LHCN-M2 (cell line): ENCODE data around the gene KTI12. TPM values are rescaled to one million over a fixed set of nuclear protein-coding genes. Genes with fewer than 3 reads are reported as not detected.
A peak's percentile ranks its signal among the peaks of the same experiment; 100 is the strongest.
"Not testable (repeated sequence)": the region's sequence is repeated elsewhere in the genome, so short reads cannot be mapped to it uniquely, and the experiment has no call there.

Experiments
- DNase-seq: peaks from one replicate; pipeline ENCODE4 v3.0.0-alpha.2; 2012; ENCODE audit warnings: low read depth
- total RNA-seq: library from RNA; depleted of rRNA; stranded (reverse); fragments of >200 nt; gene quantifications from 2 replicates; pipeline ENCODE4 v1.2.3, GENCODE V29; 2014

Gene KTI12
- total RNA-seq, 1 experiment from 2014 or later, result 17.8 TPM

- DNase-seq, result no peak
Measured at GRCh38 chr1:52037909-52038308, 4.3 kb upstream of the KTI12 start.

DNA sequence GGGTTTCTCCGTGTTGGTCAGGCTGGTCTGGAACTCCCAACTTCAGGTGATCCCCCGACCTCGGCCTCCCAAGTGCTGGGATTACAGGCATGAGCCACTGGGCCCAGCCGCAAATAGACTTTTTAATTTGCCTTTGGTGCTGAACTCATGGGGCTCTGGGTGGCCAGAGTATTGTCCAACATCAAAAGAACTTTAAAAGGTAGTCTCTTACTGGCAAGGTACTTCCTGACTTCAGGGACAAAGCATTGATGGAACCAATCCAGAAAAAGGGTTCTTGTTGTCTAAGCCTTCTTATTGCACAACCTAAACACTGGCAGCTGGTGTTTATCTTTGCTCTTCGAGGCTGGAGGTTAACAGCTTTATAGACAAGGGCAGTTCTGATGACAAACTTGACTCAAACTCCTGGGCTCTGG is 3.8 kb upstream of the KTI12 start:
- peak; percentile 66 for DNase-seq

GRCh38 chr1:52034050-52034384 is 407 bp upstream of the KTI12 start:
- no peak for DNase-seq

DNA sequence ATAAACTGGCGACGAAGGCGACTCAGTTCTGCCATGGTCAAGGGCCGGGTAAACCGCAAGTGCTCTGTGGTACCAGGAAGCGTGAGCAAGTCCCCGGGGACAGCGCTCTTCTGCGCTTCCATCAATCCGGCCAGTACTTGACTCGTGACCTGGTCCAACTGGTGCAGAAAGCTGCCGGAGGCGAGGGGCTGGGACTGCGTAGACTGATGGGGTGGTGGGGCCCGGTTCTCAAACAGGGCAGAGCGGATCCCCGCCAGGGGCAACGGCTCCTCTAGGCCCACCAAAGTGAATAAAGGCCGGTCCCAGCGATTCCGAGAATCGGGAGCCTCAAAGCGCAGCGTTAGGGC is 852 bp downstream of the KTI12 start:
- peak; percentile 81 for DNase-seq

- DNase-seq, result no peak
Measured at GRCh38 chr1:52032124-52032784, 1.4 kb downstream of the KTI12 start.

- not testable (repeated sequence) for DNase-seq
Measured at GRCh38 chr1:52028839-52029238, 4.8 kb downstream of the KTI12 start.

DNA sequence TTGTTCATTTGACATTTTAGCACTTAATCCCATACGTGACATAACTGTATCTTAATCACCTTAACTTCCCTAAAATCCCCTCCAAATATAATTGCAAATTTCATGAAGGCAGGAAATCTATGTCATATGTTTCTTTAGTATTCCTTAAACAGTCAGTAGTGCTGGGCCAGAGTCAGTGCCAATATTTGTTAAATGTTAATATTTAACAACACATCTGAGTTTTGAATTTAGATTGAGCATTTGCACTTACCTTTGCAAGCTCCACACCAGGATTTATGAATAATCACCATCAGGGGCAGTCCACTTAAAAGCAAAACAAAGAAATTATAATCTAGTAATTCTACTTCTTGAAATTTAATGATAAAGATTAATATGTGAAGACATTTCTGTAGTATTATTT is 5.3 kb downstream of the KTI12 start:
- no peak for DNase-seq

DNA sequence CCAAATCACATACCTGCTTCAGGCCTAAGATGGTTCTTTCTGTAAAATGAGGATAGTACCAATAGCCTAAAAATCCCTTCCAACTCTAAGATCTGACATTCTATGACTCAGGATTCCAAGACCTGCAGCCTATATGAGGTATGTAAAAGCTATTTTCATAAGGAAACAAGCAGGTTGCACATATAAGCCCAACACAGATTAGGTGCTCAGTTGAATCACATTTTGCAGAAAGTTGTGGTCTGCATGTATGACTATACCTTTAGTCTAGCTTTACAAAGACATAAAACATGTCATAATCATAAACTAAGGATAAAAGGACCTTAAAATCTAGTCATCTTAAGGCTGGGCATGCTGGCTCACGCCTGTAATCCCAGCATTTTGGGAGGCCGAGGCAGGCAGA is 7.3 kb downstream of the KTI12 start:
- DNase-seq, result no peak

DNA sequence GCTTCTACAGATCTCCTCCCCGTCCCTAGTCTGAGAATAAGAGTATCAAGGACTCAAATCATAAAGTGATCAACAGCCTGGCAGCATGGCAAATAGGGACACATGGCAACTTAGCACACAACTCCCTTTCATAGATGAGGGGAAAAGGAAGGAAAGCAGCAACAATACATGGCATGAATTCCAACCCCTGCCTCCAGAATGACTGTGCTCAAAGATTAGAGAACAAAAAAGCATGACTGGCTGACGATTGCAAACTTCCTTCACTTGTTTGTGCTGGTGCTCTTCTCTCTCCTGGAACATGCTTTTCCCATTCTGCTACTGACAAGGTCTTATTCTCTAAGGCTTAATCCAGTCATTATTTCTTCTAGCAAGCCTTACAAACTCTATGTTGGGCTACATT is 11.5 kb downstream of the KTI12 start:
- no peak for DNase-seq

GRCh38 chr1:52008071-52008809 is 25.4 kb downstream of the KTI12 start:
- no peak for DNase-seq

GRCh38 chr1:52007215-52008002 is 26.2 kb downstream of the KTI12 start:
- no peak for DNase-seq

GRCh38 chr1:52006081-52006553 is 27.5 kb downstream of the KTI12 start:
- not testable (repeated sequence) for DNase-seq

- peak; percentile 59 for DNase-seq
Measured at GRCh38 chr1:52005548-52005947, 28.1 kb downstream of the KTI12 start.

- no peak for DNase-seq
Measured at GRCh38 chr1:52003877-52004276, 29.7 kb downstream of the KTI12 start.

DNA sequence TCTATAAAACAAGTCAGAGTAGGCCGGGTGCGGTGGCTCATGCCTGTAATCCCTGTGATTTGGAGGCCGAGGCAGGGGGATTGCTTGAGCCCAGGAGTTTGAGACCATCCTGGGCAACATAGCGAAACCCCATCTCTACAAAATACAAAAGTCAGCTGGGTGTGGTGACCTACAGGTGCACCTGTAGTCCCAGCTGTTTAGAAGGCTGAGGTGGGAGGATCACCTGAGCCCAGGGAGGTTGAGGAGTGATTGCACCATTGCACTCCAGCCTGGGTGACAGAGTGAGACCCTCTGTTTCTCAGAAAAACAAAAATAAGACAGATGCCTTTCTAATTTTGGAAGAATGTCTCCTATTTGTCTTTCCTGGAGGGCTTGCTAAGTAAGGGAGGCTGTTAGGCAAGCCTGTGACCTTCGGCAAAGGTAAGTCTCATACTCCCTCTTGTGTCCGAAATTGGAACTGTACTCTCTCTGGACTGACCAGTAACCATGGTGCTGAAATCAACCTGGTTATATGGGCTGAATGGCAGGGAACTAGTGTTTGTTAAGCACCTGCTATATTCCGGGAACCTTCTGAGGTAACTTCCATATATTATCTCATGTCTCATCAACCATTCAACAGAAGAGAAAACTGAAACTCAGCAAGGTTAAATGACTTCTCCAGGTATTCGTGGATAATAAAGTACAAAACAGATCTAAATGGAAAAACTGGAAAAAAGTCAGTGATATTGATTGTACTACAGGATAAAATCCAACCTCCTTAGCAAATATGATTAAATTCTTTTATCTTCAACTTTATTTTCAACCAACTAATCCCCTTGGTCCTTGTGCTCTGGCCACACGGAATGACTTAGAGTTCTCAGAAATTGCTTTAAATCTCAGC is 31.3 kb downstream of the KTI12 start:
- DNase-seq, result peak; percentile 85

DNA sequence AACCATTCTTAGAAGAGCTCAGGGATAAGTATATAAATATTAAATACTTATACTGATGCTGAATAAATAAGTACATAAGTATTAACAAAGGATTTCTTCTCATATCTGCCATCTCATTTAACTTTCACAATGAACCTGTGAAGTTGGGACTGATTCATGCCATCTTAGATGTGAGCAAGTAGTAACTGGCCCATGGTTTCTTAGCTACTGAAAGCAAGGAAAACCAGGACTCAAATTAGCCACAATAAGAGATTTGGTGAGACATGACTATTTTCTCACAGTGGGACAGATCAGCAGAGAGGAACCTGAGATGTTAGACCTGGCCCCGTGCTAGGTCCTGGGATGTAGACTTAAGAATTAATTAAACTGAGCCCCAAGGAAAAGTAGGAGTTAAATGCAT is 34.9 kb downstream of the KTI12 start:
- no peak for DNase-seq

GRCh38 chr1:51997974-51998382 is 35.6 kb downstream of the KTI12 start:
- no peak for DNase-seq

- peak; percentile 65 for DNase-seq
Measured at GRCh38 chr1:51990478-51990965, 43.1 kb downstream of the KTI12 start, which contains the start of gene RAB3B. Gene RAB3B (minus strand): TSS chr1:51990700. CDS start chr1:51977117, 13,583 bp downstream.

DNA sequence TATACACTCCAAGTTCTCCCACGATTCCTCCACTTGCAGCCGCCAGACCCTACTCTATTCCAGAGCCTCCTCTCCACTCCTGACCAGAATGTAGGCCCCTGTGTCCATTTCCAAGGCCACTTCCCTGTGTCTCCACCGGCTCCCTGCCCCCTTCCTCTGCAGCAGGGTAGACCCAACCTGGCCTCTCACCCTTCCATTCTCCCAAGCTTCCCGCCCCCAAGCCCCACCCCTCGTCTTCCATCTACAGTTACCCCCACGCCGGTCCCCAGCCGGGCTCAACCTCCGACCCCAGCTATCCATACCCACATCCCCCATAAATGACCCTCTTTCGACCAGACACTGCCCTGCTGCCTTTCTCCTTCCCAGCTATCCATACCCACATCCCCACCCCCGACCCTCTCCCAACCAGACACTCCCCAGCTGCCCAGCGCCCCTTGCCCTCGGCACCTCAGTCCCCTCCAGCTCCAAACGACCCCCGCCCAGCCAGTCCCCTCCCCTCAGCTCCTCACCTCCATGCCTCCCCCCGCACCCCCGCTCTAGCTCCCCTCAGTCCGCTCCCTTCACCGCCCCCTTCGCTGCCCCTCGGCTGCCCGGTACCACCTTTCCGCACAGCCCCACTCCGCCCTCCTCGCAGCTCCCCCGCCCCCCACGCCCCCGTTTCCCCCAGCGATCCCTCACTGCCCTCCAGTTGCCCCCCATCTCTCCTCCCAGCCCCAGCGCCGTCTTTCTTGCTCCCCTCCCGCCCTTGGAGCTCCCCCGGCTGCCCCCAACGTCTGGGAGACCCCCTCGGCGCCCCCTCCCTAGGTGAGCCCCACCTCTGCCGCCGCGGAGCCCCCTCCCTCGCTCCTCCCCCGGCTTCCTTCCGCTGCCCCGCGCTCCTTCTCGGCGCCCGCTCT is 43.8 kb downstream of the KTI12 start:
- no peak for DNase-seq

- DNase-seq, result no peak
Measured at GRCh38 chr1:51988254-51988653, 45.4 kb downstream of the KTI12 start.
